ENCODE measurements around the gene RESP18.
"Not testable (repeated sequence)": the region's sequence is repeated elsewhere in the genome, so short reads cannot be mapped to it uniquely, and the experiment has no call there.

The RESP18 gene

DNA sequence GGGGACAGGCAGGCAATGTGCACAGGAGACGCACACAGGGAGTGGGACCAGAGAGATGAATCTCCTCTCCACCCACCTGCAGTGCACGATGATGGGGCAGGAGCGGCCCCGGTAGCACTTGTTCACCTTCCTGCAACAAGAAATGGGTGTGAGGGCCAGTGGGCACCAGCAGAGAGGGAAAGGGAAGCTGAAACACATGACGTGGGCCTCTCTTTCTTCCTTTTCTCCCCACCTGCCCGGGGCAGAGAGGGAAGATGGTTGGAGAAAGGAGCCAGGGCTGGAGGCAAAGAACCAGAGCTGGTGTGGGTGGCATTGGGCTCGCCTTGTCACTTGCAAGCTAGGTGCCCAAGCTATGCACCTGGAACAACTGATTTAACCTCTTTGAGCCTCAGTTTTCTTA lies 41.1 kb downstream of the RESP18 start:
- DNase-seq, result no peak

DNA sequence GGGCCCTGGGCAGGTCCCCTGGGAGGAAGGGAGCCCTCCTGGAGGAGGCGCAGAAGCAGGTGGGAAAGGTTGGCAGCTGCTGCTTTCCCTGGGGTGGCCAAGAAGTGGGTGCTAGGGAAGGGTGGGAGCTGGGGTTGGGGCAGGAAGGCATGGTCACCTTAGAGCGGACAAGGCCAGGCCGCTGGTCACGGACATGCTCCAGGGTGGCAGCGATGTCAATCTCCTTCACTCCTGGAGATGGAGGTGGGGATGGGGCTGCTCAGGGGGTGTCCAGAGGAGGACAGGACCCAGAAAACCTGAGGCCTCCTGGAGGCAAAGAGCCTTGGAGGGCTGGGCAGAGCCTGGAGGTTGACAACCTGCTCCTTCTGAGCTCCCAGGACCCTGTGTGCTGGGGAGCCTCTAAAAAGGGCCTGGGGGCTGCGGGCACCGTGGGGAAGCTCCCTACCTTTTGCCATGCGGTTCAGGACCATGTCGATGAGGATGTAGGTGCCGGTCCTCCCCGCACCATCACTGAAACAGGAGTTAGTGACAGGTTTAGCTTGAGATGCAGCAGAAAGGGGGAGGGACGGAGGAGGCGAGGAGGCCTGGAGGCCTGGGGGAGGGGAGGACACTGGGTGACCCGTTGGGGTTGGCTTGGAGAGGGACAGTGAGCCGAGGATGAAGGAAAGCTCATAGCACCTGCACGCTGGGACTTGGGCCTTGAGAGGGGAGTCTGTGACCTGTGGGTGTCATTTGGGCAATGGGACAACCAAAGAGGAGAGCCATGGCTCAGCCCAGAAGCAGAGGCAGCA lies 42.0 kb downstream of the RESP18 start:
- DNase-seq, result no peak

- DNase-seq, result no peak
Observed at GRCh38 chr2:219289537-219290361, 42.8 kb downstream of the RESP18 start.

- DNase-seq, result no peak
Observed at GRCh38 chr2:219289195-219289536, 43.4 kb downstream of the RESP18 start.

- no peak for DNase-seq
Observed at GRCh38 chr2:219287580-219288265, 44.8 kb downstream of the RESP18 start.

DNA sequence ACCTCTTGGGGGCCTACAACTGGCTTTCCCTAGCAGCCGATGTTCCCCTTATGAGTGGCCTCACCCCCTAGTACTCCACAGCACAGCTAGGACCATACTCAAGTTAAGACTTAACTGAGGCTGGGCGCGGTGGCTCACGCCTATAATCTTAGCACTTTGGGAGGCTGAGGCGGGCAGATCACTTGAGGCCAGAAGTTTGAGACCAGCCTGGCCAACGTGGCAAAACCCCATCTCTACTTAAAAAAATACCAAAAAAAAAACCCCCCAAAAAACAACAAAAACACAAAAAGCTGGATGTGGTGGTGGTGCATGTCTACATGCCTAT lies 45.5 kb downstream of the RESP18 start:
- not testable (repeated sequence) for DNase-seq

DNA sequence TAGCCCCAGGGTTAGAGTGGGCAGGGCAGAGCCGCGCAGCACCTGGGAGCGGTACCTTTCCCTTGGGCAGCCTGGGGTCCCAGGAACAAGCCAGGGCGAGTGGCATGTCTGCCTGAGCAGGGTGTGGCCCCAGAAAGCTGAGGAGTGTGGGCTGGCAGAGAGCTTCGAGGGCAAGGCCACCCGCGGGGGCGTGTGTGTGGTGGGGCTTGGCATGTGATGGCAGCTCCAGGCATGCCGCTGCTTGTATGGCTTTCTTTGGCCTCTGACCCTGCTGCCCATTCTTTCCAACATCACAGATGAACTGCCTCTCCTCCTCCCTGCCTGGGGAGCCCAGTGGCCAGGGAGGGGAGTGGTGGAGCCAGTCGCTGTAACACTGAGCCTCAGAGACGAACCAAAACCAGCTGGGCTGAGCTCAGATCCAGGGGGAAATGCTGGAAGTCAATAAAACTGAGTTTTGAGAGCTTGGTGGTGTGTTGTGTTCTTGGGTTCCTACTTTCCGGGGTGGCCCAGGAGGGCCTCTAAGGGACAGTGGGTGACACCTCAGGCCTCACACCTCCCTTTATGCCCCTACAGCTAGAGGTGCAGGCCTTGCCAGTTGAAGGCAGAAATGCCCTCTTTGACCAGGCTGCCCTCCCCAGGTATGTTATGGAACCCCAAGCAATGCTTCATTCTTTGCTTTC lies 46.0 kb downstream of the RESP18 start:
- no peak for DNase-seq

DNA sequence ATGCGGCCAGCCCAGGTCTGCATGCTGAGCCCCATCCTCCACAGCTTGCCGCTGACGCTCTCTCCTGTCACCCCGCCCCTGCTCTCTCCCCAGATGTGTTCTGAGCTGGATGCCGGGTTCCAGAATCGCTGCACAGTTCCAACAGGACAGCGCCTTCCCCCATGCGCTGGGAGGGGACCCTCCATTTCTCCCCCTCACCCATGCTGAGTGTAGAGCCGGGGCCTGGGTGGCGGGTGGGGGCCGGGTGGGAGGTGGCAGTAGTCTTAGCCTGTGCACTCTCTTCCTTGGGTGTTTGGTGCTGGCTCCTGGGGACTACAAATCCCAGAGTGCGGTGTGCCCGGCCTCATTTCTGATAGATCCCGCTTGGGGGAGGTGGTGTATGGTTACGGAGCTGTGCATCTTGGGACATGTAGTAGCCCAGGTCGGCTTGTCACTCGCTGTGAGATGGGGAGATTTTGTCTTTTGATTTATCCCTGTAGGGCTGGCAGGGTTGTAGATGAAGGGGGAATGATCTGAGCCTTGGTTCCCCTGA lies 46.6 kb downstream of the RESP18 start:
- no peak for DNase-seq

DNA sequence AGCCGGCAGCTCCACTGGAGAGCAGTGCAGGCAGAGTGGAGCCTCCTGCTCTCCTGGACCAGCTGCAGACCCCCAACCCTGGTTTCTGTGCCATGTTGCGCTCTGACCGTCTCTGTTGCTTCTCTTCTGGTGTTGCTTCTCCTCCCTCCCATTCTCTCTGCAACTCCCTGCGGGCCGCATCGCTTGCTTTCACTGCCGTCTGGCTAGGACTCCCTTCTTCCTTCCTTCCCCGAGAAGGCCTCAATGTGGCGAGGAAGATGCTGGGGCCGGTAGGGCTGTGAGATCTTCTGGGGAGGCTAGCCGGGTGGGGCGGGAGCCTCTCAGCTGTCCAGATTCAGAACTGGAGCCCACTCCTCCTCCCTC lies 47.2 kb downstream of the RESP18 start:
- DNase-seq, result no peak

GRCh38 chr2:219284501-219285372 lies 47.8 kb downstream of the RESP18 start:
- DNase-seq, result no peak

DNA sequence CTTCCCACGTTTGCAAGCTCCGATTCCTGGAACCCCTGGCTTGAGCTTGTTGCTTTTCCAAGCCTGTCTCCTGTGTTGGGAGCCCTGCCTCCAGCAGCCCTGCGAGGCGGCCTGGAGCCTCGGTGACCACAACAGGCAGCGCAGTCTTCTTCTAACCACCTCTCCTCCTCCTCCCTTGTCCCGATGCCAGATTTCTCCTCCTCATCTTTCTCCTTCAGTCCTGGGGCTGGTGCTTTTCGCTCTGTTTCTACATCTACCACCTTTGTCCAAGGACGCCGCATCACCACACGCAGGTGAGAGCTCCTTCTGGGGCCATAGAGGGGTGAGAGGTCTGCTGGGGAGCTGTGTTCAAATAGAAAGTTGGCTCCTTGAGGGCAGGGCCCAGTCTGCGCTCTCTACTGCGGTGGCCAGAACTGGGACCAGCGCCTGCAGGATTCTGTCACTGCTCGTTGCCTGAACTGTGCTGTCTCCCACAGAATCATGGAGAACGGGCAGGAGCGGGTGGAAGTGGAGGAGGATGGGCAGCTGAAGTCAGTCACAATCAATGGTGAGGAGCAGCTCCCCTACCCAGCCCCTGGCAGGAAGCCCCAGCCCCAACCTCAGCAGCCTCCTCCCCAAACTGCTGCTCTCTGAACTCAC lies 49.5 kb downstream of the RESP18 start:
- no peak for DNase-seq

DNA sequence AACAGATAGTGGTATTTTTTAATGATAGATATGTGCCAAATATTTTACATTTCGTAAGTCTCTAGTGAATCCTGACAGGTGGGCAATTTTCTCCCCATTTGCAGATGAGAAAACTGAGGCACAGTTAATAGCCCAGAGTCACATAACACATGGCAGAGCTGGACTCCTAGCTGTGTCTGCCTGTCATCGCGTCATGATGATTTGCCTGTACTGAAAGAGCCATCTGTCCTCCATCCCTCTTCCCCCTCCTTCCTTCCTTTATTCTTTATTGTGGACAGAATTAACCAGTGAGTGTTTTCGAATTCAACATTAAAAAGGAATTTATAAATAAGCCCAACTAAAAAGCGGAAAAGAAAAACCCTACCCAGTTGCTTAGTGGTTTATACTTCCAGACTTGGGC lies 50.2 kb downstream of the RESP18 start:
- DNase-seq, result no peak

- no peak for DNase-seq
Observed at GRCh38 chr2:219281588-219281987, 51.0 kb downstream of the RESP18 start.

DNA sequence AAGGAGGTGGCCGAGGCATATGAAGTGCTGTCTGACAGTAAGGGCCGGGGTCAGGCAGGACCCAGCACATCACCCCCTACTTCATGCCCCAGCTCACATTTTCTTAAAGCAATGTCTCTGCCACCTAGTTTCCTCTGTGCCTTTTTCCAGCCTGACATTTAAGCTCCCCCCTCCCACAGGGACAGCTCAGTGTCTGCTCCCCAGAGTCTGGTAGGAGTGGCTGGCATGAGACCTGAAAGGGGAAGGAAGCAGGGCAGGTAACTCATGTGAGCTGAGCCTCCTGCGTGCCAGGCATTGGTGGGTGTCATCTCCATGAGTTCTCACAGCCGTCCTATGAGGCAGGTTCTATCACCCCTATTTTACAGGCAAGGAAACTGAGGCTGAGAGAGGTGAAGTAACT lies 51.9 kb downstream of the RESP18 start:
- no peak for DNase-seq

DNA sequence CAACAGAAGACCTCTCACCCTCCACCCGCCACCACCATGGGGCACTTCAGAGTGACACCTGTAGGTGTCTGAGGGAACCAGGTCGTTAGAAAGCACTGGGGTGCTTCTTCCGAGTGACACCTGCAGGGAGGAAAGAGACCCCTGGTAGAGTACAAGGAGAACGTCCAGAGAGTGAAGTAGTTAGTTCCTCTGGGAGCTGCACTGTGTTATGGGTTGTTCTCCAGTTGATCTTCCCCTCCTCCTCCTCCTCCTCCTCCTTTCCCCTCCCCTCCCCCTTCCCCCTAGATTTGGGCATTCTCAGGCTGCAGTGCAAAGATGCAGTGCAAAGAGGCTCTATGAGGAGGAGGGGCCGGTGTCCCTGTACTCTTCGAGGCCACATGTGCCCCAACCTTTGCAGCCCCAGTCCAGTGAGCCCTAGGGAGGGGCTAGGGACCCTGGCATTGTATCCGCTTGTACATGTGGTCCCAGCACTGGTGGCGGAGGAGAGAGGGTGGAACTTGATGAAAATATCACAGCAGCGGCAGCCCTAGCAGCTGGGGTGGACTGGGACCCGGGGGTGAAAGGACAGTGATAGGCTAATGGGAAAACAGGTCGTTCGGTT lies 52.5 kb downstream of the RESP18 start:
- no peak for DNase-seq

DNA sequence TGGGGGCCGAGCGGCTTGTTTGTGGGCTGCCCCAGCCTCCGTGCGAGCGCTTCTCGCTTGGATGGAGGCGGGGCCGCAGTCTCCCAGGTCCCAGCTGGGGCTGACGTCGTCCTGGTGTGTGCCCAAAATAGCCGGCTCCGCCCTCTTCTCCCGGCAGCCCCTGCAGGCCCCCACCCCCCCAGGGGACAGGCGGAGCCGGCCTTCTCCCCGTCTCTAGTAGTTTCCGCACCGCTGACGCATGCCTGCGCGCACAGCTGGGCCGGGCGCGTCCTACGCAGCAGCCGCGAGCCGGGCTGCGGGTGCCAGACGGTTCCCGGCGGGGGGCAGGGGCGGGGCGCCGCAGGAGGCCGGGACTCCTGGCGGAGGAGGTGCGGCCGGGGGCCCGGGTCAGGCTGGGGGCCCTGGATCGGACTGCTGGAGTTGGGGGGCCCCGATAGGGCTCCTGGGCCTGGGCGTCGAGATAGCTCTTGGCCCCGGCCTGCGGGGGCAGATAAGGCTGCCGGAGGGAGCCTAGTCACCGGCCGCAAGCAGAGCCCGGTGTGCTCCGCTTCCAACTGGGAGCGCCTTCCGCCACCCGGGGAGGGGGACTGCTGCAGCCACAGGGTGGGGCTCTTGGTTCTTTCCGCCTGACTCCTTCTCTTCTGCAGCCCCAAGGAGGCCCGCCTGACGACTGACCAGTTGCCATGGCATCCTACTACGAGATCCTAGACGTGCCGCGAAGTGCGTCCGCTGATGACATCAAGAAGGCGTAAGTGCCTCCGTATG lies 53.2 kb downstream of the RESP18 start, which contains the start of gene DNAJB2:
Gene DNAJB2 (plus strand): TSS at position 216 of the 765 bp plus-strand sequence. CDS start 468 bp downstream, at position 684.
- DNase-seq, result peak; percentile 100

DNA sequence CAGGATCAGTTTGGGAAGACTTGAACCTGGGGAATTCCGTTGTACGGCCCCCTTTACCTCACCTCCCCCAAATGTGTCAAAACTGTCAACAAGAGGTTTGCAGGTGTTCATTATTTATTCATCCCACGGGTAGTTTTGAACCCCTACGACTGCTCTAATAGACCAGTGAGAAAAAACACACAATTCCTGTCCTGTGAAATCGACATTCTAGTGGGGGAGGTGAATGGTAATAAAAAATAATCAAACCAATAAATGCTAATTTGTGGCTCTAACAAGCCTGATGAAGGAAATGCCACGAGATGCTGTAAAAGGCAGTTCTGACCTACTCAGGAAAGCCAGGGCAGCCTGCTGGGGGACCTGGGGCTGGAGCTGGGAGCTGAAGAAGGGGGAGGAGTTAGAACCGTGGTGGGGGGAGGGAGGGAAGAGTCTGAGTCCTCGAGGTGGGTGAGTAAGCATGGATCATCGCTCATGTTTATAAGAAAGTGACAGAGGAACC lies 53.8 kb downstream of the RESP18 start:
- DNase-seq, result no peak

DNA sequence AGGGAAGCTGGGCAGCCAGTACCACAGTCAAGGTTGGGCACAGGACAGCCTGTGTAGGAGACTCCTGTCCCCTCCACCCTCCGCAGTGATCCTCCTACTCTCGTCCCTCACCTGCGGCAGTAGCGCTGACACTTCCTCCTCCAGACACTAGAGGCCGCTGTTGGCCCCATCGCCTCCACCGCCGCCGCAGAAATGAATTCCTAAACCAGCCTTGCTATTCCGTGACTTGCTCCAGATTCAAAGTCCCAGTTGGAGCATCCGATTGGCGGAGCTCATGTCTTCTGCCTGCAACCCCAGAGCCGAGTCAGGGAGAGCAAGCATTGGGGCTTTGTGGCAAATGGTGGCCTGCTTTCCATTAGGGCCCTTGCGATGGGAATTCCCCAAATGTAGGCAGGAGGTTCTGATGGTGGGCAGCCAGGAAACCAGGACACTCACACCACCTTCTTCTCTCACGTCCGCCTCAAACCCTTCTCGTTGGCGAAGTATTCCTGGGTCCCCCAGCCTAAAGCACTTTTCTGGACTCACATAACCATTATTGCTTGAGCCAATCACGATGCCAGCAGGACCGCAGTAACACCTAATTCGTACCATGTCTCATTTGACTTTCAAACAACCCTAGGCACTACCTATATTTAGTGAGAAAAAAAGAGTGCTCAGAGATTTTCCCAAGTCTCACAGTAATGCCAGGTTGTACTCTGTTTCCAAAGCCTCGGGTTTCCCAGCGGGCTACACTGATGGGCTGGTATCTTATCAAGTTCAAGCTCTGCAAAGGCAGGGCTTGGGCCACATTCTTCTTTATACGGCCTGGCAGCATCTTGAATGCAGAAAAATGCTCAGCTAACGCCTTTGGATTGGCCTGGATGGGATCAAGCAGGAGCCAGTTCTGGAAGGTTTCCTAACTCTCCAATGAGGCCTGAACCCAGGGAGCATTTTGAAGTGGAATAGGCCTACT lies 54.6 kb downstream of the RESP18 start:
- peak; percentile 79 for DNase-seq

Measured in activated naive CD4-positive, alpha-beta T cell treated with Interleukin-2 at 50 U/mL for 16 hours (primary cell).